ENCODE data around the gene GPR87. TPM values are rescaled to one million over a fixed set of nuclear protein-coding genes. Genes with fewer than 3 reads are reported as not detected.
A peak's percentile ranks its signal among the peaks of the same experiment; 100 is the strongest.

GPR87 gene
- total RNA-seq, 1 experiment from 2014 or later = 3.8 TPM

DNA sequence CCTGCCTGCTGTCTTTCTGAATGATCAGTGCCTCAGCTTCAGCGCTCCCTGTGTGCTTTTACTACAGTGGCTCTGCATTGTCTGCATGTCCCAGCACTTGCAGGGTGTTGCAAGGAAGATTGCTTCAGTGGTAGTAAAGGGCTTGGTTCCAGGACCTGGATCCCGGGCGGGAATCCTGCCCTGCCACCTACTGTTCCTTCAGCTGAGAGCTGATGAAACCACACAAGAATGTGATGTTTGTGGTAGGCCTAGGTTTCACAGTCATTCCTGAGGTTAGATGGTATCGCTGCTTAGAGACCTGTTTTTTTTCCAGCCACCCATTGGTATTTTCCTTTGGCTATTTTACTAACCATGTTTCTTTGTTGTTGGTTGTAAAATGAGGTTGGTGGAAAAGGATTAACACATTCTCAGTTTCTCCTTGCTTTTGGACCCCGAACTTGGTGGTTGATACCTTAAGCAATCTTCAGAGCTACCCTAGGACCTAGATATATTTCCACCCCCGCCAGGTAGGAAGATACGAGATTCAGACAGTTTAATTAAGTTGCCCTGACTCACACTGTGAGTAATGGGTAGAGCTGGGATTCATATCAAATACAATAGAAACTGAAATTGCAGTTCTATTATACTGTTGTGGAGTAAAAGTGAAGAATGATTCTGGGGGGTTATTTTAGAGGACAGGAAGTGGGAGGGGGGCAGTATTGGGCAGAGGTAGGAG, 11.4 kb downstream of the GPR87 start:
- CTCF ChIA-PET = interaction anchor here (0.8 to 2.1 kb wide), 5 partner anchors 22 to 614 kb away, joined by 3 to 10 read pairs (median 6); no protein-coding TSS in a partner anchor
- no TSS peak for BruUV-seq (replicated peaks)
- TF ChIP-seq ZFX (IDR thresholded peaks at IDR 0.05) = no peak
- TF ChIP-seq, protein P1, sequence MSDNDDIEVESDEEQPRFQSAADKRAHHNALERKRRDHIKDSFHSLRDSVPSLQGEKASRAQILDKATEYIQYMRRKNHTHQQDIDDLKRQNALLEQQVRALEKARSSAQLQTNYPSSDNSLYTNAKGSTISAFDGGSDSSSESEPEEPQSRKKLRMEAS (IDR thresholded peaks at IDR 0.05) = peak; percentile 67
- TF ChIP-seq SP1 (IDR thresholded peaks at IDR 0.05; ENCODE audit: low read depth) = peak; percentile 95
- peak; percentile 95 for TF ChIP-seq CBX3 (IDR thresholded peaks at IDR 0.05; ENCODE audit: low read depth)
- peak; percentile 95 for TF ChIP-seq JUND (IDR thresholded peaks at IDR 0.05)
- TF ChIP-seq ZNF274 (IDR thresholded peaks at IDR 0.05; ENCODE audit: low read depth, low read length) = no peak
- TF ChIP-seq TCF7L2 (IDR thresholded peaks at IDR 0.05; ENCODE audit: borderline replicate concordance, extremely low read depth, insufficient read depth, insufficient read length) = no peak
- peak; percentile 97 for TF ChIP-seq CEBPB (IDR thresholded peaks at IDR 0.05; ENCODE audit: low read depth)
- no peak for TF ChIP-seq EZH2 (IDR thresholded peaks at IDR 0.05)
- TF ChIP-seq FOSL1 (IDR thresholded peaks at IDR 0.05; ENCODE audit: low read depth) = peak; percentile 88
- peak; percentile 62; the same call in 1 of the 2 replicates for TF ChIP-seq SRF (IDR thresholded peaks at IDR 0.05; ENCODE audit: low read depth)
- TF ChIP-seq, protein P2, sequence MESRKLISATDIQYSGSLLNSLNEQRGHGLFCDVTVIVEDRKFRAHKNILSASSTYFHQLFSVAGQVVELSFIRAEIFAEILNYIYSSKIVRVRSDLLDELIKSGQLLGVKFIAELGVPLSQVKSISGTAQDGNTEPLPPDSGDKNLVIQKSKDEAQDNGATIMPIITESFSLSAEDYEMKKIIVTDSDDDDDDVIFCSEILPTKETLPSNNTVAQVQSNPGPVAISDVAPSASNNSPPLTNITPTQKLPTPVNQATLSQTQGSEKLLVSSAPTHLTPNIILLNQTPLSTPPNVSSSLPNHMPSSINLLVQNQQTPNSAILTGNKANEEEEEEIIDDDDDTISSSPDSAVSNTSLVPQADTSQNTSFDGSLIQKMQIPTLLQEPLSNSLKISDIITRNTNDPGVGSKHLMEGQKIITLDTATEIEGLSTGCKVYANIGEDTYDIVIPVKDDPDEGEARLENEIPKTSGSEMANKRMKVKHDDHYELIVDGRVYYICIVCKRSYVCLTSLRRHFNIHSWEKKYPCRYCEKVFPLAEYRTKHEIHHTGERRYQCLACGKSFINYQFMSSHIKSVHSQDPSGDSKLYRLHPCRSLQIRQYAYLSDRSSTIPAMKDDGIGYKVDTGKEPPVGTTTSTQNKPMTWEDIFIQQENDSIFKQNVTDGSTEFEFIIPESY (IDR thresholded peaks at IDR 0.05; ENCODE audit: extremely low read depth, insufficient replicate concordance, low read length) = no peak
- TF ChIP-seq, protein P3, sequence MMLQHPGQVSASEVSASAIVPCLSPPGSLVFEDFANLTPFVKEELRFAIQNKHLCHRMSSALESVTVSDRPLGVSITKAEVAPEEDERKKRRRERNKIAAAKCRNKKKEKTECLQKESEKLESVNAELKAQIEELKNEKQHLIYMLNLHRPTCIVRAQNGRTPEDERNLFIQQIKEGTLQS (IDR thresholded peaks at IDR 0.05) = peak; percentile 94
- peak; percentile 91 for TF ChIP-seq EGR1 (IDR thresholded peaks at IDR 0.05; ENCODE audit: low read depth)
- no peak for TF ChIP-seq ELF1 (IDR thresholded peaks at IDR 0.05; ENCODE audit: borderline replicate concordance, low read depth)
- TF ChIP-seq, protein P4, sequence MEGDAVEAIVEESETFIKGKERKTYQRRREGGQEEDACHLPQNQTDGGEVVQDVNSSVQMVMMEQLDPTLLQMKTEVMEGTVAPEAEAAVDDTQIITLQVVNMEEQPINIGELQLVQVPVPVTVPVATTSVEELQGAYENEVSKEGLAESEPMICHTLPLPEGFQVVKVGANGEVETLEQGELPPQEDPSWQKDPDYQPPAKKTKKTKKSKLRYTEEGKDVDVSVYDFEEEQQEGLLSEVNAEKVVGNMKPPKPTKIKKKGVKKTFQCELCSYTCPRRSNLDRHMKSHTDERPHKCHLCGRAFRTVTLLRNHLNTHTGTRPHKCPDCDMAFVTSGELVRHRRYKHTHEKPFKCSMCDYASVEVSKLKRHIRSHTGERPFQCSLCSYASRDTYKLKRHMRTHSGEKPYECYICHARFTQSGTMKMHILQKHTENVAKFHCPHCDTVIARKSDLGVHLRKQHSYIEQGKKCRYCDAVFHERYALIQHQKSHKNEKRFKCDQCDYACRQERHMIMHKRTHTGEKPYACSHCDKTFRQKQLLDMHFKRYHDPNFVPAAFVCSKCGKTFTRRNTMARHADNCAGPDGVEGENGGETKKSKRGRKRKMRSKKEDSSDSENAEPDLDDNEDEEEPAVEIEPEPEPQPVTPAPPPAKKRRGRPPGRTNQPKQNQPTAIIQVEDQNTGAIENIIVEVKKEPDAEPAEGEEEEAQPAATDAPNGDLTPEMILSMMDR (IDR thresholded peaks at IDR 0.05 in 2 of 3, conservative IDR thresholded peaks at IDR 0.05 in 1 of 3; ENCODE audit: borderline replicate concordance in 1 of 3, insufficient read depth in 1 of 3, low read depth in 2 of 3, low read length in 2 of 3) = peak in 2 of 3 experiments; percentile 12 to 21; a peak in 1 of 6 replicates
- no peak for TF ChIP-seq YY1 (IDR thresholded peaks at IDR 0.05; ENCODE audit: extremely low read depth, insufficient replicate concordance, low read depth, low read length)
- TF ChIP-seq POLR2A (IDR thresholded peaks at IDR 0.05; ENCODE audit: borderline replicate concordance, extremely low read depth, insufficient read depth, insufficient read length) = no peak
- TF ChIP-seq, protein P5, sequence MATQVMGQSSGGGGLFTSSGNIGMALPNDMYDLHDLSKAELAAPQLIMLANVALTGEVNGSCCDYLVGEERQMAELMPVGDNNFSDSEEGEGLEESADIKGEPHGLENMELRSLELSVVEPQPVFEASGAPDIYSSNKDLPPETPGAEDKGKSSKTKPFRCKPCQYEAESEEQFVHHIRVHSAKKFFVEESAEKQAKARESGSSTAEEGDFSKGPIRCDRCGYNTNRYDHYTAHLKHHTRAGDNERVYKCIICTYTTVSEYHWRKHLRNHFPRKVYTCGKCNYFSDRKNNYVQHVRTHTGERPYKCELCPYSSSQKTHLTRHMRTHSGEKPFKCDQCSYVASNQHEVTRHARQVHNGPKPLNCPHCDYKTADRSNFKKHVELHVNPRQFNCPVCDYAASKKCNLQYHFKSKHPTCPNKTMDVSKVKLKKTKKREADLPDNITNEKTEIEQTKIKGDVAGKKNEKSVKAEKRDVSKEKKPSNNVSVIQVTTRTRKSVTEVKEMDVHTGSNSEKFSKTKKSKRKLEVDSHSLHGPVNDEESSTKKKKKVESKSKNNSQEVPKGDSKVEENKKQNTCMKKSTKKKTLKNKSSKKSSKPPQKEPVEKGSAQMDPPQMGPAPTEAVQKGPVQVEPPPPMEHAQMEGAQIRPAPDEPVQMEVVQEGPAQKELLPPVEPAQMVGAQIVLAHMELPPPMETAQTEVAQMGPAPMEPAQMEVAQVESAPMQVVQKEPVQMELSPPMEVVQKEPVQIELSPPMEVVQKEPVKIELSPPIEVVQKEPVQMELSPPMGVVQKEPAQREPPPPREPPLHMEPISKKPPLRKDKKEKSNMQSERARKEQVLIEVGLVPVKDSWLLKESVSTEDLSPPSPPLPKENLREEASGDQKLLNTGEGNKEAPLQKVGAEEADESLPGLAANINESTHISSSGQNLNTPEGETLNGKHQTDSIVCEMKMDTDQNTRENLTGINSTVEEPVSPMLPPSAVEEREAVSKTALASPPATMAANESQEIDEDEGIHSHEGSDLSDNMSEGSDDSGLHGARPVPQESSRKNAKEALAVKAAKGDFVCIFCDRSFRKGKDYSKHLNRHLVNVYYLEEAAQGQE (IDR thresholded peaks at IDR 0.05; ENCODE audit: low read depth) = no peak

More for the DNA sequence above, 11.4 kb downstream of the GPR87 start:
- H3K79me2 ChIP-seq (ENCODE audit: insufficient read depth, low read length) = no peaks in the 10 kb centered on the region
- no peak overlapping the region for H2AFZ ChIP-seq (ENCODE audit: low read depth, low read length, poor library complexity, severe bottlenecking)
- no peaks in the 10 kb centered on the region for H3K36me3 ChIP-seq (ENCODE audit: control insufficient read depth in 1 of 2, insufficient read depth in 2 of 2, low read length in 2 of 2)
- H4K20me1 ChIP-seq (ENCODE audit: insufficient read depth) = no peaks in the 10 kb centered on the region
- peak overlapping the region; percentile 72 for H3K4me2 ChIP-seq (ENCODE audit: low read length)
- intact Hi-C loops (cut with micrococcal nuclease) = loop anchor here (1.0 kb wide), 2 partner anchors 11 to 22 kb away; partner anchors contain the start of gene GPR87
- H3K27me3 ChIP-seq (ENCODE audit: insufficient read depth, low read length) = no peaks in the 10 kb centered on the region
- ChIA-PET RAD21 (ENCODE audit: low non-redundant PET in 1 of 2, low total read pairs in 2 of 2, uncharacterized antibody in 2 of 2, unreplicated experiment in 2 of 2) (no interaction called here), POLR2A (interaction anchor here (0.5 to 1.6 kb wide), 3 partner anchors 9 to 675 kb away, joined by 3 to 9 read pairs (median 4); partner anchors contain the start of gene GPR87)
- no peaks in the 10 kb centered on the region for H3K9me2 ChIP-seq (ENCODE audit: insufficient read depth)
- H3K27ac ChIP-seq (ENCODE audit: low read depth, low read length) = peak overlapping the region; percentile 75
- H3K9me3 ChIP-seq (ENCODE audit: control insufficient read depth in 1 of 2, insufficient read depth in 1 of 2, low read depth in 1 of 2, low read length in 2 of 2) = no peaks in the 10 kb centered on the region
- peak overlapping the region; percentile 50 for H3K9ac ChIP-seq (ENCODE audit: low read length)
- ATAC-seq (peak; percentile 96), DNase-seq (ENCODE audit: low read depth, low spot score) (peak; percentile 96)
- H3K4me3 ChIP-seq (replicated peaks in 1 of 2; ENCODE audit: low read depth in 1 of 2, low read length in 2 of 2) = peak overlapping the region; percentile 6 to 39; a peak in 3 of 4 replicates
- H3K4me1 ChIP-seq (ENCODE audit: control insufficient read depth in 1 of 2, insufficient read depth in 2 of 2, low read length in 2 of 2) = peaks cover 26 to 62% of the 10 kb centered on the region in 2 experiments
